NCI-H1092 treated with DMSO at 0.1 percent for 48 hours (cell line): ENCODE measurements around the gene VGLL2.

ENCODE experiments used
- DNase-seq: peaks from one replicate; lab custom pipeline; 2025; lab: John Stamatoyannopoulos, UW

The VGLL2 gene

DNA sequence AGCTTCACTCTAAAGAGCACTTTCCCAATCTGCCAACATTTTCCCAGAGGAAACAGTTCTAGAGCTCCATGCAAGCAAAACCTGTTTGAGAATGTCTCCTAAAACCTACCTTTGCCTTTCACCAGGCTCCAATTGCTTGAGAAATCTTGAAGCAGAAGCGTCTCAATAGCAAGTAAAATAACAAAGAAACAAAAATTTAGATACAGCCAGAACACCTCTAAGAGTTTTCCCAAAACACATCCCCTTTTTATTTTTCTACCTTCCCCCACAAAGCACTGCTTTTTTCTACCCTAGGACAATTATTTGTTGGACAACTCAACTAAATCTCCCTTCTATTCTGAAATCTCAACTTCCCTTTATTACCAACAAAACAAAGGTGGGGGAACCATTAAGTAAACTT lies 3.6 kb downstream of the VGLL2 start:
- DNase-seq = no peak

GRCh38 chr6:117269638-117270054 lies 4.3 kb downstream of the VGLL2 start:
- no peak for DNase-seq

DNA sequence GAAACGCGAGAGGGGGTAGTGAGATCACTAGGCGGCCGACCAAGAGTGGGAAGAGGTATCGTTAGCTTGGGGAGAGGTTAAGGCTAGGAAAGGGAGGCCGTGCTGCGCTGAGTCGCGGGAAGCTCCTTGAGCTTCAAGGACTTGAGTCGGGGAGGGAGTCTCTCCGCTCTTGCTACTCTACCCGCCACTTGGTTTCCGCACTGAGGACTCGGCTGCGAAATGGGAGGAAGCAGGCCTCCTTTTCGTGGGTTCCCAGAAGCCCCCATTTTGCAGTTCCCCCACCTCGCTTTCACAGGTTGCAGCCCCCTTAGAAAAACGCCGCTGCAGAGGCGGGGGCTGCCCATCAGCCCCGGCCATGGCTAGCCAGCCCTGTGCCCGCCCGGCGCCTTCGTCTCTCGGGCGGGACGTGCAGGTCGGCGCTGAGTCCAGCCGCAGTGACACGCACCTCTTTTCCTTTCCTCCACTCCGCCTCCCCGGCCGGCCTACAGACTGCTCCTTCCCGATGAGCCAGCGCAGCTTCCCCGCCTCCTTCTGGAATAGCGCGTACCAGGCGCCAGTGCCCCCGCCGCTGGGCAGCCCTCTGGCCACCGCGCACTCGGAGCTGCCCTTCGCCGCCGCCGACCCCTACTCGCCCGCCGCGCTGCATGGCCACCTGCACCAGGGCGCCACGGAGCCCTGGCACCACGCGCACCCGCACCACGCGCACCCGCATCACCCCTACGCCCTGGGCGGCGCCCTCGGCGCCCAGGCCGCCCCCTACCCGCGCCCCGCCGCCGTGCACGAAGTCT lies 4.9 kb downstream of the VGLL2 start:
- no peak for DNase-seq

GRCh38 chr6:117270843-117271507 lies 5.6 kb downstream of the VGLL2 start:
- no peak for DNase-seq

- no peak for DNase-seq
Measured at GRCh38 chr6:117272032-117272866, 6.9 kb downstream of the VGLL2 start.

DNA sequence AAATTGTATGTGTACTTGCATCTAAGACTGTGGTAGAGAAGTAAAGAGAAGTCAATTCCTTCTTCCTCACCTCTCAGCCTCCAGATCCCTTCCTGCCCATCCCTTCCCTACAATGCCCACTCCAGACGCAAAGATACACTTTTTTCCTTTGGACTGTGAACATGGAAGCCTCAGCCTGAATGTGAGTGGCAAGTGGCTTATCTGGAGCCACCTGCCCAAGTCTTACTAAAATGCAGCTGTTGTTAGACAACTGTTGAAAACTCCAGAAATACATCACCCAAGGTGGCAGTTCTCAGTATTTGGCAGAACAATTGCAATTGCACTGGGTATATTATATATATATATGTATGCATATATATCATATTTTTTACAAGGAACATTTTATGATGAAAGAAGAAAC lies 7.5 kb downstream of the VGLL2 start:
- no peak for DNase-seq

- no peak for DNase-seq
Measured at GRCh38 chr6:117275205-117275604, 9.8 kb downstream of the VGLL2 start.

DNA sequence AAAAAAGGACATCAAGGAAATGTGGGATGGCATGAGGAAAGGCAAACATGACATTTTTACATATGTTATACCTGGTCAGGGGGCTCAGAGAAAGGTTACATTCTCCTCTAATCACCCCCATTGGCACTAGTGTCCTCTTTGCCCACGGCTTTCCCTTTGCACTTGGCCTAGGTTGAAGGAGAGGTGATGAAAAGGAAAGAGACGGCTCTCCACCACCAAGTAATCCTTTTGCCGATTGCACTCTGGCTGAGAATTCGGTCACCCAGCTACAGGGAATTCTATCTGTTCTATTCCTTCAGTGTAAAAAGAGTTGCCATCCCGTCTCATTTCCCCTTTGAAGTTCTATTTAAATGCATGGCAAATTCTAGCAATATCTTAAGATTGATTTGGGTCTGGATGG lies 10.4 kb downstream of the VGLL2 start:
- no peak for DNase-seq

GRCh38 chr6:117276778-117277316 lies 11.5 kb downstream of the VGLL2 start:
- DNase-seq = no peak

GRCh38 chr6:117280922-117281321 lies 15.6 kb downstream of the VGLL2 start:
- DNase-seq = no peak

DNA sequence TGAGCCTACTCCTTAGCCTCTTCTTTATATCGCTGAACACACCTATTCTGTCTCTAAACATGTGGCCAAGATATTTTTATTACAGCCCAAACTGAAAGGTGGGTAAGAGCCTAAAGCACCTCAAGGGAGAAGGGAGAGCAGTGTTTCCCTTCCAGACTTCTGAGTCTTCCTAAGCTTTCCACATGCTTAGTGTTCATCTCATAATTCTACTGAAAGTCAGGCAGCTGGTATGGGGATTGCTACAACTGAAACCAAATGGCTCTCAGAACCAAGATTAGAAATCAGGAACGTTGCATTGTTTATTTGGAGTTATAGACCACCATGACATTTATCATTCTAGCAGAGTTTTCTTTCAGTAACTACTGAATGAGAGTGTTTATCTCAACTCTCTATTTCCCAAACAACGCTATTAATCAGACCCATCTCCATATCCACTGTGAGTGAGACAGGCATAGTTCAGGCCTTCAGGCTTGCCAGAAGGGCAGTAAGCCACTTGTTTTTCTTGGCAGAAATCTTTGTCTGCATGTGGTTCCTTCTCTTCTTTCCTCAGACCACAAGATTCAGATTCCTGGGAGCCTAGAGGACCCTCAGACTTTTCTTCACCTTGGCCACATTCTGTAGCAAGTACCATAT lies 22.8 kb downstream of the VGLL2 start:
- DNase-seq = no peak

DNA sequence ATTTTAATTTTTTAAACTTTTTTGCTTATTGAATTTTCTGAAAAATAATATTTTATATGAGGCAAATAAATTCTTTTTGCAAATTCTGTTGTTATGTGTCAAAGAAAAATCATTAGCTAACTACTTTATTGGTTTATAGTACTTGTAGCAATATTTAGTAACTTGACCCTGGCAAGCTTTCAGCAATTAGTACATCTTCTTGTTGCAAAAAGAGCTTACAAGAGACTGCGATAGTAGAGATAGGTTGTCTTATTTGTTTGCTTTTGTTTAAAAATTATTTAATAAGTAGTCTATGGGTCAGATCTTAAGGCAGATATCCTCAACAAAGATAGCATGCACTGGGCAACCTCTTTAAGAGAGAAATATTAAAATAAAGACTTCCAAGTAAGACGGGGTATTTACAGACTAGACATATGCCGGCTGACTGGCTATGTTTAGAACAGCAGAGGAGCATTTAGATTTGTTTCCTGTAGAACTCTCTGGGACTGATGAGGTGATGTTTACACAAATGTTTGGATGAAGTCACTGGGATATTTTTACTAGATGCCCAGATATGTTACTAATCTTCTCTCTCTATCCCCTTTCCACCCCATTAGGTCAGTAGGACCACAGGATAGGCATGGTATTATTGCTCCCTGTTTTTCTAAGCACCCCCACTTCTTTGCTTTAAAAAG lies 25.0 kb downstream of the VGLL2 start:
- DNase-seq = no peak

DNA sequence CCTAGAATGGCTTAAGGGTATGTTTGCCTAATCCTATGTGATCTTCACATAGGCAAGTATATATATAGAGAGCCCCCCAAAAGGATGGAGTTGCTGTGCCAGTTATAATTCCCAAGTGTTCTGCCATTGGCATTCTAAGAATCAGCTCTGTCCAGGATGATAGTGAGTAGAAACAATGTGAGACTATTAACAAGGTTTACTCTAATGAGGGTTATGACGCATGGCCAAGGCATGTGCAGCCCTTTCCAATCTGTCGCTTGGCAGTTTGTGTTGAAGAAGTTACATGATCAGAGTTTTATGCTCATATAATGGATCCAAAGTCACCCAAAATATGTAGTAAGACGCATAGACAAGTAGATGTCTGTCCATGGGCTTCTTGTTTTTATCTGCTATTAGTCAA lies 33.6 kb downstream of the VGLL2 start:
- no peak for DNase-seq

DNA sequence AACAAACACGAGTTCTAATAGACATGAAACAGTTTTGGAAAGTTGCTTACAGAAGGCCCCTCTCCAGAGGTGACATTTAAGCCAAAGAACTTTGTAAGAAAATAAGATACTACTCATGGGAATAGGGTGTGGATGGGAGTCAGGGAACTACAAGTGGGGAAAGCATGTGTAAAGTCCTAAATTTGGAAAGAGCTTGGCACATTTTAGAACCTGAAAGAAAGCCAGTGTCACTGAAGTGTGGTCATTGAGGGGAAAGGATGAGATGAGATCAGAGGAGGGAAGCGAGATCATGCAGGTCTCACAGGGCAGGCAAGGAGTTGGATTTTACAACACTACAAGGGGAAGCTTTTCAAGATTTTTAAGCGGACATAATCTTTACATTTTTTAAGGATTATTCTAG lies 38.0 kb downstream of the VGLL2 start:
- DNase-seq = no peak

- no peak for DNase-seq
Measured at GRCh38 chr6:117304446-117304845, 39.1 kb downstream of the VGLL2 start.

DNA sequence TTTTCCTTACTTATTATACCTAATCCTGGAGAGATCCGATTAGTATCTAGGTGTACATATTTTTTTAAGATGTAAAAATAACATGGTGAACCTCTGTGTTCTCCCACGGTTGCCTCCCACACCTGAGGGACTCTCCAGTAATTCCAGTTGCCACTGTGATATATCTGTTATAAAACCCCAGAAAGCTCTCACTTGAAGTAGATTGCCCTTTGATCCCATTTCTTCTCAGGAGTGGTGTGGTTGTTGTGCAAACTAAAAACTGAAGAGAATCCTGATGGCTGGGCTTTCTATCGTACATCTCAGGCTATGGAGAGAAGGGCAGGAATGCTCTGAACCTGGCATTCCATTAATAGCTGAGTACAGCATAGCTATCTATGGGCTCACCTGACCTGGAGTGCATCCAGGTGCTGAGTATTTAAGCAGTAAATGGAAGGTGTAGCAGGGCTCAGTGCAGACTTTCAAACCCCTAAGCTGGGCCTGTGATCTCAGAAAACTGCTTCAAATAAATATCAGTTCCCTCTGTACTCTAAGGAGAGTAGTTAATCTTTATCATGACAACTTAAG lies 41.0 kb downstream of the VGLL2 start:
- no peak for DNase-seq

- no peak for DNase-seq
Measured at GRCh38 chr6:117307655-117308054, 42.3 kb downstream of the VGLL2 start.

GRCh38 chr6:117309069-117309468 lies 43.7 kb downstream of the VGLL2 start:
- no peak for DNase-seq

GRCh38 chr6:117309611-117310010 lies 44.3 kb downstream of the VGLL2 start:
- DNase-seq = no peak

GRCh38 chr6:117311310-117311709 lies 46.0 kb downstream of the VGLL2 start:
- DNase-seq = no peak

GRCh38 chr6:117311726-117312125 lies 46.4 kb downstream of the VGLL2 start:
- DNase-seq = no peak
